IMR-90 (cell line): Measurements from ENCODE around the gene ERVW-1. TPM values are rescaled to one million over a fixed set of nuclear protein-coding genes. Genes with fewer than 3 reads are reported as not detected.

Experiments
- ATAC-seq: fragments of 200-7000 bp; cut with Tn5 transposase; 2 replicates; pipeline ENCODE4 v1.9.1; 2020; ENCODE audit warnings: low read depth, mild to moderate bottlenecking, moderate library complexity
- BruUV-seq: library from RNA; stranded (reverse); fragments of 400-500 nt; replicated peaks from 2 replicates; lab custom pipeline; 2021; lab: Mats Ljungman, UMichigan
- CTCF ChIA-PET: fragments of 300-600 bp; formaldehyde crosslinking; extraction: SDS; loops from one replicate; lab custom pipeline; 2021; ENCODE audit warnings: antibody characterized with exemption; lab: Yijun Ruan, JAX
- POLR2A ChIA-PET: fragments of 300-600 bp; sonication (Branson Sonifier 250); formaldehyde crosslinking; loops from one replicate; lab custom pipeline; 2022; ENCODE audit warnings: antibody characterized with exemption; ENCODE audit not compliant: unreplicated experiment; lab: Charles Lee
- DNase-seq: peaks from one replicate; pipeline ENCODE4 v3.0.0; 2013
- H2AFZ ChIP-seq: replicated peaks from 2 replicates; pipeline ENCODE3; 2013; ENCODE audit warnings: low read length, mild to moderate bottlenecking; ENCODE audit not compliant: poor library complexity
- H2AK5ac ChIP-seq: 2 replicates; pipeline ENCODE4 v1.6.1; 2013; ENCODE audit warnings: low read depth, low read length, inconsistent platforms
- H2AK9ac ChIP-seq: replicated peaks from 2 replicates; pipeline ENCODE3; 2013; ENCODE audit warnings: mild to moderate bottlenecking, low read depth, low read length, moderate library complexity; ENCODE audit not compliant: poor library complexity
- H2BK120ac ChIP-seq: 2 replicates; pipeline ENCODE4 v1.6.1; 2013; ENCODE audit warnings: low read depth, low read length, inconsistent platforms
- H2BK15ac ChIP-seq: 3 replicates; pipeline ENCODE4 v1.6.1; 2013; ENCODE audit warnings: low read depth, low read length, inconsistent platforms
- H2BK20ac ChIP-seq: 2 replicates; pipeline ENCODE4 v1.6.1; 2013; ENCODE audit warnings: low read depth, mild to moderate bottlenecking, inconsistent platforms, low read length, moderate library complexity
- H2BK5ac ChIP-seq: 2 replicates; pipeline ENCODE4 v1.6.1; 2013; ENCODE audit warnings: mild to moderate bottlenecking, low read depth, low read length, inconsistent platforms; ENCODE audit not compliant: poor library complexity, severe bottlenecking
- H3K14ac ChIP-seq: replicated peaks from 2 replicates; pipeline ENCODE4 v1.6.1; 2013; ENCODE audit warnings: low read depth, low read length, inconsistent platforms
- H3K18ac ChIP-seq: 2 replicates; pipeline ENCODE4 v1.6.1; 2013; ENCODE audit warnings: low read depth, low read length, control low read depth
- H3K23ac ChIP-seq: 2 replicates; pipeline ENCODE4 v1.6.1; 2013; ENCODE audit warnings: low read depth, low read length, inconsistent platforms
- H3K27ac ChIP-seq: 2 replicates; pipeline ENCODE4 v1.5.1; 2013; ENCODE audit warnings: mild to moderate bottlenecking, control low read depth, low read length; ENCODE audit not compliant: insufficient read depth
- H3K27me3 ChIP-seq: 2 replicates; pipeline ENCODE4 v1.6.1; 2013; ENCODE audit warnings: low read length; ENCODE audit not compliant: control insufficient read depth, insufficient read depth
- H3K36me3 ChIP-seq: 2 replicates; pipeline ENCODE4 v1.6.1; 2013; ENCODE audit warnings: low read length, mixed read lengths; ENCODE audit not compliant: control insufficient read depth, insufficient read depth
- H3K4ac ChIP-seq: 2 replicates; pipeline ENCODE4 v1.6.1; 2013; ENCODE audit warnings: low read depth, low read length, inconsistent platforms
- H3K4me1 ChIP-seq: 2 replicates; pipeline ENCODE4 v1.6.1; 2013; ENCODE audit warnings: low read length, mixed read lengths; ENCODE audit not compliant: control insufficient read depth, insufficient read depth
- H3K4me2 ChIP-seq: 2 replicates; pipeline ENCODE4 v1.6.1; 2013; ENCODE audit warnings: low read depth, mild to moderate bottlenecking, control low read depth, low read length, moderate library complexity
- H3K4me3 ChIP-seq: 2 replicates; pipeline ENCODE4 v1.5.1; 2013; ENCODE audit warnings: low read depth, mild to moderate bottlenecking, control low read depth, low read length, moderate library complexity; ENCODE audit not compliant: insufficient read depth
- H3K56ac ChIP-seq: 2 replicates; pipeline ENCODE4 v1.6.1; 2013; ENCODE audit warnings: low read length, inconsistent platforms; ENCODE audit not compliant: insufficient read depth; ENCODE audit errors: extremely low read depth
- H3K79me1 ChIP-seq, 2 experiments: 2 replicates each; pipeline ENCODE4 v1.6.1; 2013; ENCODE audit warnings: low read length in 2 of 2, inconsistent platforms in 1 of 2, low read depth in 1 of 2
- H3K9ac ChIP-seq: 2 replicates; pipeline ENCODE4 v1.6.1; 2013; ENCODE audit warnings: low read depth, low read length, control low read depth
- H3K9me1 ChIP-seq: 2 replicates; pipeline ENCODE4 v1.6.1; 2013; ENCODE audit warnings: low read length, inconsistent platforms; ENCODE audit not compliant: insufficient read depth
- H3K9me3 ChIP-seq: 2 replicates; pipeline ENCODE4 v1.6.1; 2013; ENCODE audit warnings: low read length; ENCODE audit not compliant: control insufficient read depth, insufficient read depth
- H4K20me1 ChIP-seq: 2 replicates; pipeline ENCODE4 v1.6.1; 2013; ENCODE audit warnings: low read length, inconsistent platforms; ENCODE audit not compliant: insufficient read depth
- H4K5ac ChIP-seq: 2 replicates; pipeline ENCODE4 v1.6.1; 2013; ENCODE audit warnings: mild to moderate bottlenecking, low read depth, low read length, control low read depth
- H4K8ac ChIP-seq, 2 experiments: 2 replicates each; pipeline ENCODE4 v1.6.1; 2013; ENCODE audit warnings: low read depth in 2 of 2, low read length in 2 of 2, control low read depth in 1 of 2, inconsistent platforms in 1 of 2
- H4K91ac ChIP-seq: 2 replicates; pipeline ENCODE4 v1.6.1; 2013; ENCODE audit warnings: low read depth, low read length, inconsistent platforms; ENCODE audit not compliant: insufficient read depth
- BHLHE40 ChIP-seq: fragments of 150-350 bp; IDR thresholded peaks from 2 replicates; pipeline ENCODE4 v1.6.1; 2016; ENCODE audit warnings: mild to moderate bottlenecking, low read depth, low read length
- CEBPB ChIP-seq: IDR thresholded peaks from 2 replicates; pipeline ENCODE4 v1.6.1; 2012; ENCODE audit warnings: low read depth, low read length, improper control_type of control experiment
- CHD1 ChIP-seq: IDR thresholded peaks from 2 replicates; pipeline ENCODE4 v1.6.1; 2012; ENCODE audit warnings: low read depth, low read length, improper control_type of control experiment
- CTCF ChIP-seq: conservative IDR thresholded peaks from 2 replicates; pipeline ENCODE4 v1.5.1; 2012; ENCODE audit warnings: mild to moderate bottlenecking, low read depth, low read length, improper control_type of control experiment
- ELK1 ChIP-seq: fragments of 150-350 bp; IDR thresholded peaks from 2 replicates; pipeline ENCODE4 v1.6.1; 2016; ENCODE audit warnings: low read depth, mild to moderate bottlenecking, low read length, moderate library complexity, borderline replicate concordance
- FOS ChIP-seq: fragments of 150-350 bp; IDR thresholded peaks from 2 replicates; pipeline ENCODE4 v1.6.1; 2016; ENCODE audit warnings: low read depth, low read length
- MAFK ChIP-seq: IDR thresholded peaks from 2 replicates; pipeline ENCODE4 v1.6.1; 2012; ENCODE audit warnings: low read depth, low read length, improper control_type of control experiment
- MAZ ChIP-seq: IDR thresholded peaks from 2 replicates; pipeline ENCODE4 v1.6.1; 2012; ENCODE audit warnings: low read depth, mild to moderate bottlenecking, low read length, improper control_type of control experiment, moderate library complexity, borderline replicate concordance
- MXI1 ChIP-seq: IDR thresholded peaks from 2 replicates; pipeline ENCODE4 v1.6.1; 2012; ENCODE audit warnings: low read depth, mild to moderate bottlenecking, low read length, moderate library complexity, borderline replicate concordance
- NFE2L2 ChIP-seq: fragments of 150-350 bp; IDR thresholded peaks from 2 replicates; pipeline ENCODE4 v1.6.1; 2016; ENCODE audit warnings: low read depth, mild to moderate bottlenecking, low read length
- POLR2A ChIP-seq: IDR thresholded peaks from 2 replicates; pipeline ENCODE4 v1.6.1; 2012; ENCODE audit warnings: mild to moderate bottlenecking, low read depth, low read length
- RAD21 ChIP-seq: IDR thresholded peaks from 2 replicates; pipeline ENCODE4 v1.6.1; 2012; ENCODE audit warnings: low read length, improper control_type of control experiment
- RCOR1 ChIP-seq: IDR thresholded peaks from 2 replicates; pipeline ENCODE4 v1.6.1; 2012; ENCODE audit warnings: mild to moderate bottlenecking, low read length, improper control_type of control experiment; ENCODE audit not compliant: insufficient replicate concordance
- RFX5 ChIP-seq: IDR thresholded peaks from 2 replicates; pipeline ENCODE4 v1.8.0; 2012; ENCODE audit warnings: low read depth, mild to moderate bottlenecking, low read length, moderate library complexity
- SMC3 ChIP-seq: fragments of 150-350 bp; IDR thresholded peaks from 2 replicates; pipeline ENCODE4 v1.6.1; 2016; ENCODE audit warnings: low read depth, mild to moderate bottlenecking, antibody characterized with exemption, low read length, moderate library complexity
- USF2 ChIP-seq: fragments of 150-350 bp; IDR thresholded peaks from 2 replicates; pipeline ENCODE4 v1.6.1; 2017; ENCODE audit warnings: mild to moderate bottlenecking, antibody characterized with exemption, low read length, low read depth
- WGBS, 2 experiments: methylation state at CpG; one replicate each; pipeline versions ENCODE4 v1.1.5 to v1.1.7; 2013; ENCODE audit warnings: missing lambda C conversion rate in 2 of 2; ENCODE audit not compliant: insufficient read length in 1 of 2; ENCODE audit errors: extremely low coverage in 2 of 2; 5-methylcytosine and 5-hydroxymethylcytosine counted together
- dilution Hi-C: fragments of 300-500 bp; cut with HindIII; formaldehyde crosslinking; loops from one replicate; pipeline ENCODE4 v1.14.3; 2018; ENCODE audit warnings: low sequenced_read_pairs; ENCODE audit not compliant: unreplicated experiment
- in situ Hi-C: fragments of 300-500 bp; cut with MboI; formaldehyde crosslinking; loops from 3 replicates; pipeline ENCODE4 v1.14.3; 2019; ENCODE audit warnings: low sequenced_read_pairs, inconsistent platforms, mixed read lengths
- intact Hi-C: fragments of 100-400 bp; cut with micrococcal nuclease; formaldehyde crosslinking; loops from 2 replicates; pipeline ENCODE4 v1.10.0; 2022
- polyA plus RNA-seq, 3 experiments: library from polyadenylated mRNA; depleted of rRNA; stranded (reverse); fragments of >200 nt; gene quantifications; 2 replicates each; pipeline ENCODE4 v1.2.3, GENCODE V29; 2012; ENCODE audit warnings: low replicate concordance in 1 of 3
- total RNA-seq: library from RNA; depleted of rRNA; stranded (reverse); fragments of >200 nt; gene quantifications from 2 replicates; pipeline ENCODE4 v1.2.3, GENCODE V29; 2012

The ERVW-1 gene
- total and polyA plus RNA-seq, 2 of the 4 experiments (the other 2 are of a cell fraction), result not detected

GRCh38 chr7:92432299-92432946, 45.3 kb downstream of the ERVW-1 start:
- Histone ChIP-seq H3K36me3 (no peaks in the 10 kb centered on the region), H4K8ac (no peak overlapping the region), H4K20me1 (no peaks in the 10 kb centered on the region), H4K91ac (no peak overlapping the region), H2AFZ (no peak overlapping the region), H3K18ac (no peak overlapping the region), H3K56ac (no peak overlapping the region), H3K9me1 (no peaks in the 10 kb centered on the region; the same call in 1 of the 2 replicates), H3K4me2 (no peak overlapping the region), H3K4me3 (no peak overlapping the region), H3K27ac (no peak overlapping the region), H3K9me3 (no peaks in the 10 kb centered on the region), H3K23ac (no peak overlapping the region), H2AK5ac (no peak overlapping the region), H3K4ac (no peak overlapping the region), H3K14ac (no peak overlapping the region), H2BK120ac (no peak overlapping the region), H4K5ac (no peak overlapping the region), H3K4me1 (no peaks in the 10 kb centered on the region), H2BK5ac (no peak overlapping the region), H3K9ac (no peak overlapping the region), H3K79me1 (no peaks in the 10 kb centered on the region), H2BK20ac (no peak overlapping the region), H3K27me3 (peaks cover 7% of the 10 kb centered on the region), H2AK9ac (no peak overlapping the region), H2BK15ac (no peak overlapping the region)
- TF ChIP-seq ELK1 (no peak), RCOR1 (no peak), POLR2A (no peak), USF2 (no peak), MAZ (no peak), RFX5 (no peak), FOS (no peak), SMC3 (no peak), NFE2L2 (no peak), BHLHE40 (no peak), CHD1 (no peak), MAFK (no peak), RAD21 (no peak), CEBPB (no peak), CTCF (no peak), MXI1 (no peak)
- no peak for ATAC-seq
- POLR2A ChIA-PET, result no interaction called here
- in situ Hi-C loops, result no loop called here
- intact Hi-C loops, result no loop called here
- dilution Hi-C loops, result no loop called here
- WGBS, 2 experiments, result no CpG with 5 or more reads among the region's 3 CpGs
- no peak for DNase-seq
- BruUV-seq, result no TSS peak
- CTCF ChIA-PET, result no interaction called here
